AG04450 (cell line): Measurements from ENCODE around the gene LARP4. TPM values are rescaled to one million over a fixed set of nuclear protein-coding genes. Genes with fewer than 3 reads are reported as not detected.
"Not testable (repeated sequence)": the region's sequence is repeated elsewhere in the genome, so short reads cannot be mapped to it uniquely, and the experiment has no call there.

ENCODE experiments used
- CTCF ChIA-PET: fragments of 300-600, 350-600 bp; formaldehyde crosslinking; extraction: SDS; loops from one replicate; lab custom pipeline; 2022; ENCODE audit warnings: antibody characterized with exemption, inconsistent platforms; lab: Charles Lee
- POLR2A ChIA-PET: fragments of 350-600 bp; formaldehyde crosslinking; extraction: SDS; loops from one replicate; lab custom pipeline; 2021; ENCODE audit warnings: antibody characterized with exemption, inconsistent platforms; lab: Yijun Ruan, JAX
- DNase-seq: peaks from one replicate; pipeline ENCODE4 v3.0.0-alpha.2; 2011; ENCODE audit warnings: low read depth, low spot score
- H3K27ac ChIP-seq: one replicate; pipeline ENCODE4 v1.5.1; 2012; ENCODE audit warnings: low read depth, low read length, control low read depth
- H3K27me3 ChIP-seq: one replicate; pipeline ENCODE4 v1.6.0; 2012; ENCODE audit warnings: low read length; ENCODE audit not compliant: control insufficient read depth, insufficient read depth
- H3K4me3 ChIP-seq: 2 replicates; pipeline ENCODE4 v1.5.1; 2011; ENCODE audit warnings: mild to moderate bottlenecking, low read depth, low read length, control low read depth
- H3K9me3 ChIP-seq: 2 replicates; pipeline ENCODE4 v1.5.1; 2012; ENCODE audit warnings: low read length; ENCODE audit not compliant: control insufficient read depth, insufficient read depth
- CTCF ChIP-seq: IDR thresholded peaks from 2 replicates; pipeline ENCODE4 v1.5.1; 2011; ENCODE audit warnings: low read depth, low read length, control low read depth, inconsistent platforms
- polyA plus RNA-seq: library from polyadenylated mRNA; depleted of rRNA; stranded (reverse); fragments of >200 nt; gene quantifications from 2 replicates; pipeline ENCODE4 v1.2.3, GENCODE V29; 2011

The LARP4 gene
- polyA plus RNA-seq, 1 experiment, result 25.5 TPM

GRCh38 chr12:50517421-50518048 lies 116.8 kb downstream of the LARP4 start:
- no peaks in the 10 kb centered on the region for H3K27me3 ChIP-seq
- peak; percentile 57 for DNase-seq
- TF ChIP-seq CTCF, result no peak
- H3K9me3 ChIP-seq, result no peaks in the 10 kb centered on the region
- peak overlapping the region; percentile 31 for H3K4me3 ChIP-seq
- ChIA-PET POLR2A (no interaction called here), CTCF (interaction anchor here (0.6 kb wide), 2 partner anchors 12 to 15 kb away, joined by 3 read pairs; no protein-coding TSS in a partner anchor)
- peak overlapping the region; percentile 86 for H3K27ac ChIP-seq

GRCh38 chr12:50518090-50518489 lies 117.4 kb downstream of the LARP4 start:
- H3K4me3 ChIP-seq, result no peak overlapping the region; the same call in 1 of the 2 replicates
- POLR2A ChIA-PET, result interaction anchor here (0.7 kb wide), 2 partner anchors 55 to 602 kb away, joined by 5 to 7 read pairs; no protein-coding TSS in a partner anchor
- no peak for DNase-seq
- no peaks in the 10 kb centered on the region for H3K27me3 ChIP-seq
- H3K27ac ChIP-seq, result peak overlapping the region; percentile 52
- CTCF ChIA-PET, result interaction anchor here (0.6 kb wide), 1 partner anchor 13 kb away, joined by 3 read pairs; no protein-coding TSS in a partner anchor
- no peaks in the 10 kb centered on the region for H3K9me3 ChIP-seq
- TF ChIP-seq CTCF, result no peak

GRCh38 chr12:50519353-50519752 lies 118.7 kb downstream of the LARP4 start:
- CTCF ChIA-PET, result interaction anchor here (1.0 kb wide), 1 partner anchor 125 kb away, joined by 3 read pairs; no protein-coding TSS in a partner anchor
- no peaks in the 10 kb centered on the region for H3K27me3 ChIP-seq
- no peak for TF ChIP-seq CTCF
- POLR2A ChIA-PET, result no interaction called here
- H3K27ac ChIP-seq, result no peak overlapping the region
- no peak for DNase-seq
- H3K9me3 ChIP-seq, result no peaks in the 10 kb centered on the region
- H3K4me3 ChIP-seq, result no peak overlapping the region

- TF ChIP-seq CTCF, result no peak
- Histone ChIP-seq H3K27me3 (no peaks in the 10 kb centered on the region), H3K9me3 (no peaks in the 10 kb centered on the region), H3K4me3 (no peak overlapping the region), H3K27ac (no peak overlapping the region)
- CTCF ChIA-PET, result no interaction called here
- POLR2A ChIA-PET, result no interaction called here
- DNase-seq, result no peak
Observed at GRCh38 chr12:50520416-50521207, 119.9 kb downstream of the LARP4 start.

GRCh38 chr12:50521781-50522180 lies 121.1 kb downstream of the LARP4 start:
- DNase-seq, POLR2A ChIA-PET, CTCF ChIA-PET, H3K27me3 ChIP-seq, H3K27ac ChIP-seq, H3K9me3 ChIP-seq, H3K4me3 ChIP-seq: not testable (repeated sequence)
